ENCODE measurements around the gene CASQ2. TPM values are rescaled to one million over a fixed set of nuclear protein-coding genes. Genes with fewer than 3 reads are reported as not detected.

The CASQ2 gene
- total RNA-seq = 1.5 TPM in 1 of 2 replicates, not detected in the other

GRCh38 chr1:115768549-115768948, at the start of gene CASQ2:
Gene CASQ2, minus strand, starts transcription at chr1:115768714. Its CDS starts 173 bp downstream, at chr1:115768541.

Other genes starting within 250 kb of the CASQ2 start
- 7.2 and 12.4 TPM in 2 replicates for gene VANGL1, start 126.7 kb downstream of the CASQ2 start, total RNA-seq
- gene NHLH2, start 72.4 kb upstream of the CASQ2 start, total RNA-seq = under 0.01 TPM in 1 of 2 replicates, not detected in the other
- 0.32 and 1.9 TPM in 2 replicates for gene SLC22A15, start 207.8 kb upstream of the CASQ2 start, total RNA-seq